Spleen (tissue), 7 donors: ENCODE results near the gene PGAP3.

Source experiments
- POLR2AphosphoS5 ChIP-seq, 3 donors: sonication (generic); formaldehyde crosslinking; IDR thresholded peaks; one replicate each; pipeline ENCODE4 v1.5.1; 2017; ENCODE audit warnings: antibody characterized with exemption in 3 of 3
- TF ChIP-seq, protein P1 (sequence below), 11 experiments: fragments of 200-600 bp in 7 of 11; fragments of 450-650 bp in 4 of 11; sonication (generic) in 4 of 11; IDR thresholded peaks in 8 of 11; conservative IDR thresholded peaks in 3 of 11; 1 replicate in 7 of 11; 2 replicates in 4 of 11; pipeline versions ENCODE4 v1.4.0 to v1.8.0; 2016 to 2021; ENCODE audit warnings: antibody characterized with exemption in 11 of 11, inconsistent platforms in 4 of 11, mild to moderate bottlenecking in 1 of 11
- donor health status: DM: no; HTN: no; CAD: no; lungs with moderate emphysema.
- donor health status: DM: no; HTN: no; CAD: no.
- donor health status: DM: no; HTN: no; CAD: no.

DNA sequence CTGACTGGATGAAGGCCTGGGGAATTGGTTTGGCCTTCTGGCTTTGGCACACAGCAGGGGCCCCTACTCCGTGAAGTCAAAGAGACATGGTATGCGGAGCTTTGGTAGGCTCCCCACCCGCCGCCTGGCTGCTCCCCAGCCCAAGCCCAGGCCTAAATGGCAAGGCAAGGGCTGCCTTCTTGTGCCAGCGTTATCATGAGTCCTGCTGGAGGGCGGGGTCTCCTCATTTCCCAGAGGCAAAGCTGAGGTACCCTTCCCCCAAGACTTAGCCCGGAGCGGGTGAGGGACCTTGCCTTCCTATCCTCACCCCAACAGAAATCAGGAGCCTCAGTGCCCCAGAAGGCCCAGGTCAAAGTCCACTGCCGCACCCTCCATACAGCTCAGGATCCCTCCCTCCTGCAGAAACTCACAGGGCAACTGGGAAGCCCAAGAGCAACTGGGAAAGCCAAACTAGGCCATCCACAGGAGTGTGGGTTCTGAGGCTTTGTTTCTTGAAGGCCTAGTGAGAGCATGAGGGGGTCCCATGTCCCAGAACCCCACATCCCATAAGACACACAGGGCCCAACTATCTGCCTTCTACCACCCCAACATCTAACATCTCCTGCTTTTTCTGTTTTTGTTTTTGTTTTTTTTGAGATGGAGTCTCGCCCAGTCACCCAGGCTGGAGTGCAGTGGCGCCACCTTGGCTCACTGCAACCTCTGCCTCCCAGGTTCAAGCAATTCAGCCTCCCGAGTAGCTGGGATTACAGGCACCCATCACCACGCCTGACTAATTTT, 9.3 kb downstream of the PGAP3 start:
- TF ChIP-seq POLR2AphosphoS5 (IDR thresholded peaks at IDR 0.05): no peak
- TF ChIP-seq, protein P1, sequence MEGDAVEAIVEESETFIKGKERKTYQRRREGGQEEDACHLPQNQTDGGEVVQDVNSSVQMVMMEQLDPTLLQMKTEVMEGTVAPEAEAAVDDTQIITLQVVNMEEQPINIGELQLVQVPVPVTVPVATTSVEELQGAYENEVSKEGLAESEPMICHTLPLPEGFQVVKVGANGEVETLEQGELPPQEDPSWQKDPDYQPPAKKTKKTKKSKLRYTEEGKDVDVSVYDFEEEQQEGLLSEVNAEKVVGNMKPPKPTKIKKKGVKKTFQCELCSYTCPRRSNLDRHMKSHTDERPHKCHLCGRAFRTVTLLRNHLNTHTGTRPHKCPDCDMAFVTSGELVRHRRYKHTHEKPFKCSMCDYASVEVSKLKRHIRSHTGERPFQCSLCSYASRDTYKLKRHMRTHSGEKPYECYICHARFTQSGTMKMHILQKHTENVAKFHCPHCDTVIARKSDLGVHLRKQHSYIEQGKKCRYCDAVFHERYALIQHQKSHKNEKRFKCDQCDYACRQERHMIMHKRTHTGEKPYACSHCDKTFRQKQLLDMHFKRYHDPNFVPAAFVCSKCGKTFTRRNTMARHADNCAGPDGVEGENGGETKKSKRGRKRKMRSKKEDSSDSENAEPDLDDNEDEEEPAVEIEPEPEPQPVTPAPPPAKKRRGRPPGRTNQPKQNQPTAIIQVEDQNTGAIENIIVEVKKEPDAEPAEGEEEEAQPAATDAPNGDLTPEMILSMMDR (IDR thresholded peaks at IDR 0.05 in 8 of 11, conservative IDR thresholded peaks at IDR 0.05 in 3 of 11): no peak
